CD14-positive monocyte (primary cell): ENCODE results near the gene SART3. TPM values are rescaled to one million over a fixed set of nuclear protein-coding genes. Genes with fewer than 3 reads are reported as not detected.

Source experiments
- DNase-seq, 3 donors: peaks; one replicate each; pipeline ENCODE4 v3.0.0-alpha.2; 2011 to 2022
- H2AFZ ChIP-seq: 2 replicates; pipeline ENCODE4 v1.6.0; 2012; ENCODE audit warnings: mild to moderate bottlenecking, low read depth, low read length, inconsistent platforms; ENCODE audit not compliant: insufficient read depth, poor library complexity, severe bottlenecking
- H3K27ac ChIP-seq, 2 donors: 1 replicate in 1 of 2; 2 replicates in 1 of 2; pipeline ENCODE4 v1.5.1; 2012 to 2013; ENCODE audit warnings: low read length in 2 of 2, control low read depth in 1 of 2, inconsistent platforms in 1 of 2, low read depth in 1 of 2, mild to moderate bottlenecking in 1 of 2
- H3K27me3 ChIP-seq, 2 donors: one replicate each; pipeline versions ENCODE4 v1.6.0 to v1.6.1; 2011 to 2013; ENCODE audit warnings: low read length in 2 of 2; ENCODE audit not compliant: control insufficient read depth in 2 of 2, insufficient read depth in 2 of 2
- H3K36me3 ChIP-seq, 2 donors: replicated peaks in 1 of 2; 1 replicate in 1 of 2; 2 replicates in 1 of 2; pipeline versions ENCODE4 v1.5.1 to v1.6.1; 2012 to 2013; ENCODE audit warnings: low read length in 2 of 2, control low read depth in 1 of 2, inconsistent platforms in 1 of 2, mild to moderate bottlenecking in 1 of 2; ENCODE audit not compliant: insufficient read depth in 2 of 2, control insufficient read depth in 1 of 2
- H3K4me1 ChIP-seq, 2 donors: 1 replicate in 1 of 2; 2 replicates in 1 of 2; pipeline versions ENCODE4 v1.5.1 to v1.6.1; 2012 to 2013; ENCODE audit warnings: low read length in 2 of 2, control low read depth in 1 of 2, inconsistent platforms in 1 of 2, mild to moderate bottlenecking in 1 of 2, moderate library complexity in 1 of 2; ENCODE audit not compliant: insufficient read depth in 2 of 2, control insufficient read depth in 1 of 2
- H3K4me2 ChIP-seq: replicated peaks from 2 replicates; pipeline ENCODE3; 2012; ENCODE audit warnings: low read length, moderate library complexity, mild to moderate bottlenecking; ENCODE audit not compliant: poor library complexity, severe bottlenecking; ENCODE audit errors: extremely low read depth
- H3K4me3 ChIP-seq, 3 experiments: fragments of 200-600 bp in 1 of 3; sonication (generic) in 1 of 3; replicated peaks in 1 of 3; 1 replicate in 2 of 3; 2 replicates in 1 of 3; pipeline ENCODE4 v1.5.1; 2011 to 2013; ENCODE audit warnings: low read length in 3 of 3, mild to moderate bottlenecking in 3 of 3, control low read depth in 2 of 3, low read depth in 2 of 3, inconsistent platforms in 1 of 3, moderate library complexity in 1 of 3
- H3K79me2 ChIP-seq: 2 replicates; pipeline ENCODE4 v1.6.0; 2012; ENCODE audit warnings: mild to moderate bottlenecking, control low read depth, inconsistent platforms, low read length, moderate library complexity; ENCODE audit not compliant: insufficient read depth
- H3K9ac ChIP-seq: 2 replicates; pipeline ENCODE4 v1.6.0; 2017; ENCODE audit warnings: low read length, mild to moderate bottlenecking; ENCODE audit not compliant: insufficient read depth, poor library complexity, severe bottlenecking
- H3K9me3 ChIP-seq, 2 donors: replicated peaks in 1 of 2; 1 replicate in 1 of 2; 2 replicates in 1 of 2; pipeline versions ENCODE4 v1.5.1 to v1.6.1; 2012 to 2013; ENCODE audit warnings: low read length in 2 of 2, control low read depth in 1 of 2; ENCODE audit not compliant: control insufficient read depth in 1 of 2, insufficient read depth in 1 of 2
- H4K20me1 ChIP-seq: 2 replicates; pipeline ENCODE4 v1.6.0; 2012; ENCODE audit warnings: mild to moderate bottlenecking, low read length, control low read depth, moderate library complexity; ENCODE audit not compliant: insufficient read depth
- H3K27ac Mint-ChIP-seq, 7 donors: one replicate each; pipeline ENCODE4 v1.8.0; 2020; ENCODE audit warnings: mild to moderate bottlenecking in 7 of 7, mixed read lengths in 7 of 7, moderate library complexity in 6 of 7, inconsistent platforms in 2 of 7
- H3K27me3 Mint-ChIP-seq, 3 donors: one replicate each; pipeline ENCODE4 v1.8.0; 2021 to 2022; ENCODE audit warnings: low read depth in 3 of 3, mild to moderate bottlenecking in 3 of 3, mixed read lengths in 3 of 3, moderate library complexity in 3 of 3, inconsistent platforms in 1 of 3
- H3K36me3 Mint-ChIP-seq, 2 donors: one replicate each; pipeline ENCODE4 v1.8.0; 2020; ENCODE audit warnings: mixed read lengths in 2 of 2, inconsistent platforms in 1 of 2, mild to moderate bottlenecking in 1 of 2
- H3K4me1 Mint-ChIP-seq: one replicate; pipeline ENCODE4 v1.8.0; 2020; ENCODE audit warnings: mild to moderate bottlenecking, mixed read lengths
- H3K4me3 Mint-ChIP-seq, 2 donors: one replicate each; pipeline ENCODE4 v1.8.0; 2020; ENCODE audit warnings: mild to moderate bottlenecking in 2 of 2, mixed read lengths in 2 of 2, moderate library complexity in 1 of 2
- H3K9me3 Mint-ChIP-seq, 7 donors: one replicate each; pipeline ENCODE4 v1.8.0; 2020 to 2022; ENCODE audit warnings: mixed read lengths in 7 of 7, mild to moderate bottlenecking in 6 of 7, moderate library complexity in 6 of 7, inconsistent platforms in 2 of 7
- WGBS: methylation state at CpG from one replicate; pipeline ENCODE4 v1.1.5; 2013; ENCODE audit warnings: missing lambda C conversion rate; ENCODE audit not compliant: insufficient coverage; 5-methylcytosine and 5-hydroxymethylcytosine counted together
- intact Hi-C, 2 donors: fragments of 100-400 bp; cut with micrococcal nuclease; formaldehyde crosslinking; loops; one replicate each; pipeline versions ENCODE4 v1.15.0 to v1.15.1; 2023
- polyA plus RNA-seq, 3 donors: library from polyadenylated mRNA; depleted of rRNA in 1 of 3; unstranded in 2 of 3; stranded (reverse) in 1 of 3; fragments of 300-500 nt in 2 of 3; fragments of >200 nt in 1 of 3; fragmentation: Illumina TruSeq in 2 of 3; gene quantifications; 1 replicate in 2 of 3; 2 replicates in 1 of 3; pipeline ENCODE4 v1.2.3, GENCODE V29; 2012 to 2021
- TF ChIP-seq, protein P1 (sequence below): fragments of 200-600 bp; IDR thresholded peaks from one replicate; pipeline ENCODE4 v1.8.0; 2022; ENCODE audit warnings: antibody characterized with exemption, mild to moderate bottlenecking

SART3 gene
- polyA plus RNA-seq, 3 donors = 10.3 to 20.9 (median 20.6) TPM

DNA sequence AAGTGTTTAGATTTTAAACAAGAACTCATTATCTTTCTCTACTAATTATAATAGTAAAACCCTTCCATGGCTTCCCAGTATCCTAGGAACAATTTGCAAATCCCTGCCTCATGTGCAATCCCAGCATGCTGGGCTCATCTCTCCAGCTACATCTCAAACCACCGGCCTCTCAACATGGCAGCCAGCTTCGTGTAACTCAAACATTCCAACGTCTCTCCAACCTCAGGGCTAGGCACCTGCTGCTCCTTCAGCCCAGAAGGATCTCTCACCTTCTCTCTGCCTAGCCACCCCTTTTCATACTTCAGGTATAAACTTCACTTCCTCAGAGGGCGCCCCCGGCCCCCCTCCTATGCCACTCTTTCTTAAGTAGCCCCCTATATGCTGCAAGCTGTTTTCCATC lies 7.2 kb downstream of the SART3 start:
- peaks cover 54% of the 10 kb centered on the region for H3K4me1 Mint-ChIP-seq
- intact Hi-C loops = no loop called here

DNA sequence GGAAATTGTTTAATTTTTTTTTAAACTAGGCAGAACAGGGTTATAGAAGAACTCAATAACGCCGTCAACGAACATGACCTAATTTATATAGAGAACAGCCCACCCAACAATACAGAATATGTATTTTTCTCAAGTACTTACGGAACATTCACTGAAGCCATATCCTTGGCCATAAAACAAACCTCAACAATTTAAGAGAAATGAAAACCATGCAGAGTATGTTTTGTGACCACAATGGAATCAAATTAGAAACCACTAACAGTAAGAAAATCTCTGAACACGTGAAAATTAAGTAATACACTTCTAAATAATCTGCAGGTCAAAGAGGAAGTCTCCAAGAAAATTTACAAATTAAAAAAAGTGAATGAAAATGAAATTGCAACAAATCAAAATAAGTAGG lies 9.4 kb downstream of the SART3 start:
- H3K27ac ChIP-seq = no peak overlapping the region

More for the DNA sequence above, 7.2 kb downstream of the SART3 start:
- Histone ChIP-seq H3K27me3 (no peaks in the 10 kb centered on the region), H4K20me1 (peaks cover 97% of the 10 kb centered on the region), H3K27ac (no peak overlapping the region), H3K4me3 (no peak overlapping the region), H3K4me2 (no peak overlapping the region), H3K36me3 (peaks cover 17 to 35% of the 10 kb centered on the region in 2 donors), H2AFZ (no peak overlapping the region), H3K79me2 (peaks cover 99% of the 10 kb centered on the region), H3K4me1 (peaks cover 13 to 25% of the 10 kb centered on the region in 2 donors), H3K9me3 (no peaks in the 10 kb centered on the region), H3K9ac (no peak overlapping the region)
- H3K27ac Mint-ChIP-seq = peak overlapping the region in 1 of 7 donors; percentile 76
- peaks cover 23 to 35% of the 10 kb centered on the region in 2 donors for H3K36me3 Mint-ChIP-seq
- DNase-seq = no peak
- no peaks in the 10 kb centered on the region for H3K27me3 Mint-ChIP-seq
- WGBS = 89% methylated on average over 5 of the region's 5 CpGs
- TF ChIP-seq, protein P1, sequence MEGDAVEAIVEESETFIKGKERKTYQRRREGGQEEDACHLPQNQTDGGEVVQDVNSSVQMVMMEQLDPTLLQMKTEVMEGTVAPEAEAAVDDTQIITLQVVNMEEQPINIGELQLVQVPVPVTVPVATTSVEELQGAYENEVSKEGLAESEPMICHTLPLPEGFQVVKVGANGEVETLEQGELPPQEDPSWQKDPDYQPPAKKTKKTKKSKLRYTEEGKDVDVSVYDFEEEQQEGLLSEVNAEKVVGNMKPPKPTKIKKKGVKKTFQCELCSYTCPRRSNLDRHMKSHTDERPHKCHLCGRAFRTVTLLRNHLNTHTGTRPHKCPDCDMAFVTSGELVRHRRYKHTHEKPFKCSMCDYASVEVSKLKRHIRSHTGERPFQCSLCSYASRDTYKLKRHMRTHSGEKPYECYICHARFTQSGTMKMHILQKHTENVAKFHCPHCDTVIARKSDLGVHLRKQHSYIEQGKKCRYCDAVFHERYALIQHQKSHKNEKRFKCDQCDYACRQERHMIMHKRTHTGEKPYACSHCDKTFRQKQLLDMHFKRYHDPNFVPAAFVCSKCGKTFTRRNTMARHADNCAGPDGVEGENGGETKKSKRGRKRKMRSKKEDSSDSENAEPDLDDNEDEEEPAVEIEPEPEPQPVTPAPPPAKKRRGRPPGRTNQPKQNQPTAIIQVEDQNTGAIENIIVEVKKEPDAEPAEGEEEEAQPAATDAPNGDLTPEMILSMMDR = no peak
- no peaks in the 10 kb centered on the region for H3K9me3 Mint-ChIP-seq
- no peak overlapping the region for H3K4me3 Mint-ChIP-seq

More for the DNA sequence above, 9.4 kb downstream of the SART3 start:
- Histone ChIP-seq H3K27me3 (no peaks in the 10 kb centered on the region), H3K79me2 (peaks cover 81% of the 10 kb centered on the region), H3K4me3 (no peak overlapping the region), H3K36me3 (peaks cover 20 to 34% of the 10 kb centered on the region in 2 donors), H2AFZ (no peak overlapping the region), H3K4me2 (peak overlapping the region; percentile 25), H4K20me1 (peaks cover 92% of the 10 kb centered on the region), H3K9me3 (no peaks in the 10 kb centered on the region), H3K4me1 (peaks cover 31 to 46% of the 10 kb centered on the region in 2 donors), H3K9ac (no peak overlapping the region)
- intact Hi-C loops = no loop called here
- H3K4me1 Mint-ChIP-seq = peaks cover 59% of the 10 kb centered on the region
- WGBS = 63% methylated on average over 4 of the region's 5 CpGs
- H3K27me3 Mint-ChIP-seq = no peaks in the 10 kb centered on the region
- no peak for DNase-seq
- TF ChIP-seq, protein P1 = no peak
- H3K36me3 Mint-ChIP-seq = peaks cover 24 to 35% of the 10 kb centered on the region in 2 donors
- no peak overlapping the region for H3K4me3 Mint-ChIP-seq
- H3K27ac Mint-ChIP-seq = peak overlapping the region in 3 of 7 donors; percentile 12 to 64 (median 34)
- no peaks in the 10 kb centered on the region for H3K9me3 Mint-ChIP-seq
